CD4-positive, alpha-beta T cell treated with Interleukin-1 beta for 1 hour (primary cell): Measurements from ENCODE around the gene RDM1.
A peak's percentile ranks its signal among the peaks of the same experiment; 100 is the strongest.
"Not testable (repeated sequence)": the region's sequence is repeated elsewhere in the genome, so short reads cannot be mapped to it uniquely, and the experiment has no call there.

Experiments used
- DNase-seq, 2 donors: peaks; one replicate each; pipeline ENCODE4 v3.0.0-alpha.2; 2020 to 2022

Gene RDM1

GRCh38 chr17:35930211-35931065 lies at the start of gene RDM1:
RDM1 (minus strand) TSS chr17:35930773; CDS start chr17:35930727, 46 bp downstream.
- peak; percentile 80 to 84 for DNase-seq

- DNase-seq: no peak
Measured at GRCh38 chr17:35978346-35978745, 47.8 kb upstream of the RDM1 start.

- no peak for DNase-seq
Measured at GRCh38 chr17:35977509-35977908, 46.9 kb upstream of the RDM1 start.

- DNase-seq: no peak
Measured at GRCh38 chr17:35973333-35974260, 43.0 kb upstream of the RDM1 start.

- no peak for DNase-seq
Measured at GRCh38 chr17:35972945-35973332, 42.4 kb upstream of the RDM1 start.

DNA sequence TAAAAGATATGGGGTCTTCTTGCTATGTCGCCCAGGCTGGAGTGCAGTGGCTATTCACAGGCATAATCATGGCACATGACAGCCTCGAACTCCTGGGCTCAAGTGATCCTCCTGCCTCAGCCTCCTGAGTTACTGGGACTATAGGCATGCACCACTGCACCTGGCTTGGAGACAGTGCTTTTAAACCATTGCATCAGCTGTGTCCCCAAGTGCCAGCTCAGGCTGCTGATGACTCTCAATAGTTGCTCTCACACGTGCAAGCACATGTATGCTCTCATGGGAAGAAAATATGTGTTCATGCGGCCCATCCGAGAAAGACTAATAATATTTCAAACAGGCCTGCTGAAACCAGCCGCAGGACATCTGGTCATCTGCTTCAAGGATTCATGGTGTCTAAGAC lies 42.0 kb upstream of the RDM1 start:
- no peak for DNase-seq

GRCh38 chr17:35972066-35972465 lies 41.5 kb upstream of the RDM1 start:
- no peak for DNase-seq

GRCh38 chr17:35969558-35970380 lies 39.2 kb upstream of the RDM1 start:
- peak; percentile 68 to 74 for DNase-seq

GRCh38 chr17:35968520-35969054 lies 38.0 kb upstream of the RDM1 start:
- DNase-seq: no peak

GRCh38 chr17:35965272-35965671 lies 34.7 kb upstream of the RDM1 start:
- no peak for DNase-seq

DNA sequence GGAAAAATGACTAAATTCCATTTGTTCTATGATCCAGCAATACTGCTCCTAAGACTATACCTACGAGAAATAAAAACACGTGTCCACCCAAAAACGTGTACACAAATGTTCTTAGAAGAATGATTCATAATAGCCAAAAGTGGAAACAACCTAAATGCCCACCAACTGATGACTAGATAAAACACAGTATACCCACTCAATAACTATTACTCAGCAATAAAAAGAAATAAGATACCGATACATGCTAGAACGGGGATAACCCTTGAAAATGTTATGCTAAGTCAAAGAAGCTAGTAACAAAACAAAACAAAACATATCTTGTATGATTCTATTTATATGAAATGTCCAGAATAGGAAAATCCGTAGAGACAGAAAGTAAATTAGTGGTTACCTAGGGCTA lies 33.1 kb upstream of the RDM1 start:
- DNase-seq: no peak

DNA sequence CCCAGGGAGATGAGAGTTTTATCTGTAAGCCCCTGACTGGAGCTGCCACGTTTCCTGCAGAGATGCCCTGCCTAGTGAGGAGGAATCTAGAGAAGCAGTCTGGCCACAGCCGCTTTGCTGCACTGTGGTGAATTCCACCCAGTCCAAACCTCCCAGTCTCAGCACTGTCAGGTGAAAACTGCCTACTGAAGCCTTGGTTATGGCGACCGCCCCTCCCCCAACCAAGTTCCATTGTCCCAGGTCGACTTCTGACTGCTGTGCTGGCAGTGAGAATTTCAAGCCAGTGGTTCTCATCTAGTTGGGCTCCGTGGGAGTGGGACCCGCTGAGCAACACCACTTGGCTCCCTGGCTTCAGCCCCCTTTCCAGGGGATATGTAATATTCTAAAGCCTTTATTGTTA lies 23.1 kb upstream of the RDM1 start:
- no peak for DNase-seq

GRCh38 chr17:35949401-35949800 lies 18.8 kb upstream of the RDM1 start:
- DNase-seq: no peak

DNA sequence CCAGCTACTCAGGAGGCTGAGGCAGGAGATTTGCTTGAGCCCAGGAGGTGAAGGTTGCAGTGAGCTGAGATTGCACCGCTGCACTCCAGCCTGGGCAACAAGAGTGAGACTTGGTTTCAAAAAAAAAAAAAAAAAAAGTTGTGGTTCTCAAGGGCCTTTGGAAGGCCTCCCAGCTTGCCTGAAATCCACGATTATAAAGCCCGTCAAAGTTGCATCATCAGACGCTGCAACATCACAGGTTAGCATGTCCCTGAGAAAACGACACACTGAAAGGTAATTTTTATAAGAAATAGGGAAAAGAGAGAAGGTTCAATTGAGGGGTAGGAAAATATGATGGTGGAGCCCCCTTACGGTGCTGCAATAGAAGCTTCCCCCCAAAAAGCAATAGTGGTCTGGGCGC lies 17.5 kb upstream of the RDM1 start:
- DNase-seq: no peak

GRCh38 chr17:35947156-35947585 lies 16.6 kb upstream of the RDM1 start:
- DNase-seq: peak; percentile 56 to 59

DNA sequence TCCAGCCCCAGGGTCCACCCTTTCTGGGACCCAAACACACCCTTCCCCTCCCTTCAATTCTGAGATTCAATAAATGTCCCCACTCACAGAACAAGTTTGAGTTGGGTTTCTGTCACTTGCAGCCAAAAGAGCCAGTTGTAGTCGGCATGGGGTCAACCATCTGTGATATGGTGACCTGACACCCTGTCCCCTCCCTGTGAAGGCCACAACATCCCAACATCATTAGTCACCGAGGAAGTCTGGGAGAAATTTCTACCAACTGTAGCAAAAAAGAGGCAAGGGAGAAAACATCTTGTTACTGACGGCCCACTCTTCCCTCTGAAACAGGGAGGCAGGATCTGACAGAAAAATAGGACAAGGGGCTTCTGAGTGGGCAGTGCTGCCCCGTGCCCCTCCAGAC lies 13.6 kb upstream of the RDM1 start:
- DNase-seq: no peak

- no peak for DNase-seq
Measured at GRCh38 chr17:35943537-35943936, 13.0 kb upstream of the RDM1 start, which contains the start of gene LYZL6. LYZL6 (minus strand) TSS chr17:35943713; CDS start chr17:35939356, 4,357 bp downstream.

DNA sequence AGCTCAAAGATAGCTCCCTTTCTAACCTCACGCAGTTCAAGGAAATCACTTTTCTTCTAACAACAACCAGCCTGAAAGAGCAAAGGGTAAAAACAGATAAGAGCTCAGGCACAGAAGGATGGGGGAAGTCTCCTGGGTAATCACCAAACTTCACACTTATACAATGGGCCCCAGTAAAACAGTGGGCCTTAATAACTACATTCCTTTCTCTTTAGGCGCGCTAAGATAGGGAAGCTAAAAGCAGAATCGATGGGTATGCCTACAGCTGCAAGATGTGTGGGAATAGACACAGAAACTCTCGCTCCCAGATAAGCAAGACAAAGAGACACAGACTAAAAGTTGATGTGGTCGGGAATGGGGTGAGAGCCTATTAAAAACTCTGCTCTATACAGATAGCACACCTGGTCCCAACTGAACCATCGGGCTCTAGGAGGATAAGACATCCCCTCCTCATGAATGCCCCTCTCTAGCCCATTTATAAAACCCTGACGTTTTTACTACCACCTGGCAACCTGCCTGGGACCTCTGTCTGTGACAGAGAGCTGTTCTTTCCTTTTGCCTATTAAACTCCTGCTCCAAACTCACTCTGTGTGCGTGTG lies 12.1 kb upstream of the RDM1 start:
- DNase-seq: no peak

DNA sequence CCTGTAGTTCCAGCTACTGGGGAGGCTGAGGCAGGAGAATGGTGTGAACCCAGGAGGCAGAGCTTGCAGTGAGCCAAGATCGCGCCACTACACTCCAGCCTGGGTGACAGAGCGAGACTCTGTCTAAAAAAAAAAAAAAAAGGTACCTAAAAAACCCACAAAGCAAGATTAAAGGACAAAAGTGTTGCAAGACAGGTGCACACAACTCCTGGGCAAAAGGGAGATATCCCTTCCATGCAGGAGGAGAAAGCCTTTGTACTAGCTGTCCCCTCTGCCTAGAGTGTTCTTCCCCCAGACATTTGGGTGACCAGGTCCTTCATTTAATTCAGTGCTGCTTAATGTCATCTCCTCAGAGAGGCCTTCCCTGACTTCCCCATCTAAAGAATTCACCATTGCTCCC lies 7.9 kb upstream of the RDM1 start:
- not testable (repeated sequence) for DNase-seq

DNA sequence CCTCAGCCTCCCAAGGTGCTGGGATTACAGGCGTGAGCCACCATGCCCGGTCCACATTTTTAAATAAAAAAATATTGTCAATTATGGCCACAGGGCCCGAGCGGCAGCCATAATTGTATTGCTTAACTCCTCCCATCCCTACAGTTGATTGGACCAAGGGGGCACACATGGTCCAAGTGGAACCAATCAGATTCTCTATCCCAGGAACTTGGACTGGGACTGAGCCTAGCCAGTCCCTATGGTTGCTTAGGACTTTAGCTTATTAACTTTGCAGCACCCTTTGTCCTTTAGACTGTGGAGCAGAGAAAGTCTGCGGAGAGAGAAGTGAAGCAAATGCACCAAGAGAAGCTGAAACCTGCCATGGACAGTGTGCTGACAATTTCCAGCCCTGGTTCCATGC lies 5.5 kb upstream of the RDM1 start:
- no peak for DNase-seq

DNA sequence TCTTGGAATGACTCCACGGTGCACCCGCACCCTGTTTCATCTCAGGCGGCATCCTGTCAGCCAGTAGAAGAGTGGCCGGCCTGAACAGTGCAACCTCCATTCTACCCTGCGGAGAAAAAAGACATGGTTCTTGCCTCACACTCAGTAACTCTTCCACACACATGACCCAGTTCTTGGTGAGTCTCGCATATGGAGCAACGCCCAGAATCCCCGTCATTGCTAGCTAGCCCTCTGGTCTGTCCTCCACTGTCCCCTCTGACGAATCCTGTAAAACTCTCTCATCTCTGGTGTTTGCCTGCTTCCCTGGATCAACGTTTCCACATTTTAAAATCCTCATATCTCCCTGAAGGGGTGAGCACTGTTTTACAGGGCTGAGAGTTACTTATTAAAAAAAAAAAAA lies 4.2 kb upstream of the RDM1 start:
- DNase-seq: no peak

- DNase-seq: no peak
Measured at GRCh38 chr17:35932586-35932985, 2.0 kb upstream of the RDM1 start.
